ENCODE results near the gene TNRC6B.
A peak's percentile ranks its signal among the peaks of the same experiment; 100 is the strongest.

The TNRC6B gene

DNA sequence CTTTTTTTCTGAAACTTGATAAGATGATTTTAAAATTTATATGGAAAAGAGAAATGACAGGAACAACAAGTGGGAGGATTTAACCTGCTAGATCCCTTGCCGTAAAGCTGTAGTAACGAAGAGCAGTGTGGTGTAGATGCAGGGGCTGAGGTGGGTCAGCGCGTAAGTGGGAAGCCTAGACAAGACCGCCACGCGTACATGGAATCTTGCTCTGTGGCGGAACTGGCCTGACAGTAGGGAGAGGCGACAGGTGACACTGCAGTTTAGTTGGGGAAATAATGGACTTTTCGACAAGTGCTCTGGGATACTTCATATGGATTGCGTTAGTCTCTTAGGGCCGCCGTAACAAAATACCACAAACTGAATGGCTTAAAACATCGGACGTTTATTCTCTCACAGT, 28.8 kb downstream of the TNRC6B start:
- no peak overlapping the region for H3K4me3 ChIP-seq (ENCODE audit: low read depth, low read length)
- no peak for DNase-seq
- H3K27me3 ChIP-seq = no peaks in the 10 kb centered on the region
- no peaks in the 10 kb centered on the region for H3K36me3 ChIP-seq
- H3K4me1 ChIP-seq = peaks cover 30% of the 10 kb centered on the region
- H3K9me3 ChIP-seq = no peaks in the 10 kb centered on the region
- TF ChIP-seq, protein P1, sequence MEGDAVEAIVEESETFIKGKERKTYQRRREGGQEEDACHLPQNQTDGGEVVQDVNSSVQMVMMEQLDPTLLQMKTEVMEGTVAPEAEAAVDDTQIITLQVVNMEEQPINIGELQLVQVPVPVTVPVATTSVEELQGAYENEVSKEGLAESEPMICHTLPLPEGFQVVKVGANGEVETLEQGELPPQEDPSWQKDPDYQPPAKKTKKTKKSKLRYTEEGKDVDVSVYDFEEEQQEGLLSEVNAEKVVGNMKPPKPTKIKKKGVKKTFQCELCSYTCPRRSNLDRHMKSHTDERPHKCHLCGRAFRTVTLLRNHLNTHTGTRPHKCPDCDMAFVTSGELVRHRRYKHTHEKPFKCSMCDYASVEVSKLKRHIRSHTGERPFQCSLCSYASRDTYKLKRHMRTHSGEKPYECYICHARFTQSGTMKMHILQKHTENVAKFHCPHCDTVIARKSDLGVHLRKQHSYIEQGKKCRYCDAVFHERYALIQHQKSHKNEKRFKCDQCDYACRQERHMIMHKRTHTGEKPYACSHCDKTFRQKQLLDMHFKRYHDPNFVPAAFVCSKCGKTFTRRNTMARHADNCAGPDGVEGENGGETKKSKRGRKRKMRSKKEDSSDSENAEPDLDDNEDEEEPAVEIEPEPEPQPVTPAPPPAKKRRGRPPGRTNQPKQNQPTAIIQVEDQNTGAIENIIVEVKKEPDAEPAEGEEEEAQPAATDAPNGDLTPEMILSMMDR (IDR thresholded peaks at IDR 0.05; ENCODE audit: low read depth, low read length) = no peak

DNA sequence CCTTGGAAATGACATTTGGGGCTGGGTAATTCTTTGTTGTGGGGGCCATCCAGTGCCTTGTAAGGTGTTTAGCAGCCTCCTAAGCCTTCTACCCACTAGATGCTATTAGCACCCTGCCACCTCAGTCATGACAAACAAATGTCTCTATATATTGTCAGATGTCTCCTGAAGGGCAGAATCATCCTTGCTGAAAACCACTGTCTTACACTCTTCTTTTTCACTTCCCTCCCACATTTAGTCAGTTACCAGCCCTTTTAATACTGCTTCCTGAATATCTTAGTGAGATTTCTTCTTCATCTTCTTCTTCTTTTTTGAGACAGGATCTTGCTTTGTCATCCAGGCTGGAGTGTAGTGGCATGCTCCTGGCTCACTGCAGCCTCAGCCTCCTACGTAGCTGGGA, 33.1 kb downstream of the TNRC6B start:
- H3K27me3 ChIP-seq = no peaks in the 10 kb centered on the region
- peaks cover 6% of the 10 kb centered on the region for H3K4me1 ChIP-seq
- DNase-seq = no peak
- H3K36me3 ChIP-seq = no peaks in the 10 kb centered on the region
- H3K9me3 ChIP-seq = no peaks in the 10 kb centered on the region
- TF ChIP-seq, protein P1 (IDR thresholded peaks at IDR 0.05; ENCODE audit: low read depth, low read length) = no peak
- H3K4me3 ChIP-seq (ENCODE audit: low read depth, low read length) = no peak overlapping the region

DNA sequence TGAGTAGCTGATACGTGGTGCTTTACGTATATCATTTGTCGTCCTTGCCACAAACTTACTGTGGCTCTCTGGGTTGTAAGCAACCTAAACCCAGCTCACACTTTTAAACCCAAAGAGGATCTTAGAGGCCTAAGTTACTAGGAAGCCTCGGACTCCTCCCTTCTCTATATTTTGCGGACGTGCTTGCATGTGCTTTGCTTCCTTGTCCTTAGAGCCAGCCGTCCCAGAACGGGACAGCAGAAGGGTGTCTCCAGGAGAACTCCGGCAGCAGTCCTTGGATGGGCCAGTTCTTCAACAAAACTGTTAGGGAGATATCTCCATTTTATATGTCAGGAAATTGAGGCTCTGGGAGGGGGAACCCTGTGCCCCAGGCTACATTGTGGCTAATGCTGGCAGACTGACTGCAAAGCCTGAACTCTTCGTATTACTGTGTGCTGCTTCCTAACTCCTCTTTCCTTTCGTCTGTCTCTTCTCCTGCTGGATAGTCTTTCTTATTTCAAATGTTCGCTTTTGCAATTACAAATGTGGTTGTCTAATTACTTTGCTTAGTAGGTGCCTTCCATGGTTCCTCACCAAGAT, 33.8 kb downstream of the TNRC6B start:
- no peak for DNase-seq
- H3K4me1 ChIP-seq = peaks cover 6% of the 10 kb centered on the region
- H3K36me3 ChIP-seq = no peaks in the 10 kb centered on the region
- TF ChIP-seq, protein P1 (IDR thresholded peaks at IDR 0.05; ENCODE audit: low read depth, low read length) = no peak
- H3K27me3 ChIP-seq = no peaks in the 10 kb centered on the region
- H3K9me3 ChIP-seq = no peaks in the 10 kb centered on the region
- no peak overlapping the region for H3K4me3 ChIP-seq (ENCODE audit: low read depth, low read length)

DNA sequence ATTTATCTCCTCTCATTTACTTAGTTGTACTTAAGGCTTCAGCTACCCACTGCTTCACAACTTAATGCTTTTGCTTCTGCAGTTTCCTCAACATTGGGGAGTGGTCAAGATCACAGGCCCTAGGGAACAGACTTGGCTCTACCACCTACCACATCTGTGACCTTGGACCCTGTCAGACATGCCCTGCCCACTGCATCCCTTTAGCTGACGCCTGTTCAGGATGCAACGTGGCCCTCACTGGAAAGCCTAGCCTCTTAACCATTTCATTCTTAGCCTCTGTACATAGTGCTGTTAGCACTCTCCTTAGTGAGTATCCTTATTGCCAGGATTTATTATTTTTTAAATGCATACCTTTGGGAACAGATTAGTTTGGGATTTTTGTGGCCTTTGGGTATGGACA, 34.4 kb downstream of the TNRC6B start:
- no peak for DNase-seq
- H3K36me3 ChIP-seq = no peaks in the 10 kb centered on the region
- H3K4me3 ChIP-seq (ENCODE audit: low read depth, low read length) = no peak overlapping the region
- peaks cover 6% of the 10 kb centered on the region for H3K4me1 ChIP-seq
- TF ChIP-seq, protein P1 (IDR thresholded peaks at IDR 0.05; ENCODE audit: low read depth, low read length) = no peak
- no peaks in the 10 kb centered on the region for H3K27me3 ChIP-seq
- no peaks in the 10 kb centered on the region for H3K9me3 ChIP-seq

DNA sequence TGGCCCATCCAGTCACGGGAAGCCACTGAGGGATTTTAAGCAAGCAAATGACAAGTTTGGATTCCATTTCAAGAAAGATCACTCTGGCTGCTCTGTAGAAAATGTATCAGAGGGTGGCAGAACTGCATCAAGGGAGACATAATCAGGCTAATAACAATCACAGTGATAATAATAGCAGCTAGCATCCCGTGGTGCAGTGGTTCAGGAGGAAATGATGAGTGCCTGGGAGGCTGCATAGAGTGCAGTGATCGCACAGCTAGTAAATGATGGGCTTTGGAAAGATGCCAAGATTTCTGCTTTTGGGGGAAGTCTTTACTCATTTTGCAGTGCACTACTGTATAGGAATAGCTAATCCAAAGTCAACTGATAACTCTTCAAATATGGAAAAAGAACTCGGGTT, 35.8 kb downstream of the TNRC6B start:
- Histone ChIP-seq H3K36me3 (no peaks in the 10 kb centered on the region), H3K4me1 (peaks cover 6% of the 10 kb centered on the region), H3K27me3 (no peaks in the 10 kb centered on the region), H3K4me3 (ENCODE audit: low read depth, low read length) (no peak overlapping the region), H3K9me3 (no peaks in the 10 kb centered on the region)
- DNase-seq = peak; percentile 23
- TF ChIP-seq, protein P1 (IDR thresholded peaks at IDR 0.05; ENCODE audit: low read depth, low read length) = no peak

DNA sequence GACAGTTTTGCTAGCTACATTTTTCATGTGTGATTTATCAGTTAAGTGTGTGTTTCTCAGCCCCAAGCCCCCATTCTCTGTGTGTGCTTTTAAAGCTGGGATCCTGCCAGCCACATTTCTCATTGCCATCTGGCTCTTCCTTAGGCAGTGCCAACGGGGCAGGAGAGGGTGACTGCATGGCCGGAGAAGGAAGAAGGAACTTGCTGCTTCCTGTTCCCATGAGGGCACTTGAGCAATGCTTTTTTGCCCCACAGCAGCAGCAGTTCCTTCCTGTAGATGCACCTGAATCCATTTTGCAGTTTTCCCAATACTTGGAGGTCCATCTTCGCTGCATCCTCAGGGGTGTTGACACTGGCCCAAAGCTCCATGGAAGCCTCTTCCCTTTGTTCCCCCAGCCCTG, 37.5 kb downstream of the TNRC6B start:
- H3K4me3 ChIP-seq (ENCODE audit: low read depth, low read length) = no peak overlapping the region
- peaks cover 6% of the 10 kb centered on the region for H3K4me1 ChIP-seq
- DNase-seq = no peak

More for the DNA sequence above, 37.5 kb downstream of the TNRC6B start:
- H3K36me3 ChIP-seq = no peaks in the 10 kb centered on the region
- TF ChIP-seq, protein P1 (IDR thresholded peaks at IDR 0.05; ENCODE audit: low read depth, low read length) = no peak
- no peaks in the 10 kb centered on the region for H3K9me3 ChIP-seq
- no peaks in the 10 kb centered on the region for H3K27me3 ChIP-seq

Measured in BE2C (cell line).